Activated CD4-positive, alpha-beta T cell treated with anti-CD3 and anti-CD28 coated beads for 36 hours (primary cell): ENCODE results near the gene CD300A. TPM values are rescaled to one million over a fixed set of nuclear protein-coding genes. Genes with fewer than 3 reads are reported as not detected.

Experiments used
- ATAC-seq: fragments of 200-7000 bp; cut with Tn5 transposase; one replicate; pipeline ENCODE4 v1.10.0; 2021; ENCODE audit warnings: mild to moderate bottlenecking, moderate library complexity
- CTCF ChIA-PET: fragments of 350-600 bp; sonication (Branson Sonifier 250); formaldehyde crosslinking; loops from one replicate; lab custom pipeline; 2021; ENCODE audit warnings: antibody characterized with exemption; lab: Charles Lee
- POLR2A ChIA-PET: fragments of 350-600 bp; sonication (Branson Sonifier 250); formaldehyde crosslinking; loops from one replicate; lab custom pipeline; 2021; ENCODE audit warnings: antibody characterized with exemption, inconsistent platforms; lab: Charles Lee
- DNase-seq: peaks from one replicate; pipeline ENCODE4 v3.0.0-alpha.2; 2020
- H3K27ac Mint-ChIP-seq: one replicate; pipeline ENCODE4 v1.8.0; 2021; ENCODE audit warnings: mixed read lengths
- H3K27me3 Mint-ChIP-seq: one replicate; pipeline ENCODE4 v1.8.0; 2021; ENCODE audit warnings: mixed read lengths
- H3K36me3 Mint-ChIP-seq: one replicate; pipeline ENCODE4 v1.8.0; 2021; ENCODE audit warnings: low read depth, mixed read lengths
- H3K4me1 Mint-ChIP-seq: one replicate; pipeline ENCODE4 v1.8.0; 2021; ENCODE audit warnings: mixed read lengths
- H3K4me3 Mint-ChIP-seq: one replicate; pipeline ENCODE4 v1.8.0; 2021; ENCODE audit warnings: mild to moderate bottlenecking, moderate library complexity, mixed read lengths
- H3K9me3 Mint-ChIP-seq: one replicate; pipeline ENCODE4 v1.8.0; 2021; ENCODE audit warnings: low read depth, mixed read lengths
- intact Hi-C, 2 experiments: fragments of 100-400 bp; cut with DNase I in 1 of 2; cut with micrococcal nuclease in 1 of 2; formaldehyde crosslinking; loops; one replicate each; pipeline versions ENCODE4 v1.14.2 to v1.15.1; 2022 to 2024; cut with DNase I, micrococcal nuclease
- total RNA-seq, 2 experiments: library from RNA; stranded (reverse); gene quantifications; one replicate each; pipeline ENCODE4 v1.2.3, GENCODE V29; 2021

Gene CD300A
- total RNA-seq, 2 experiments from 2014 or later = 4.9 to 5.8 TPM

- intact Hi-C loops = no loop called here
- Mint-ChIP-seq H3K27me3 (peaks cover 20% of the 10 kb centered on the region), H3K9me3 (peaks cover 10% of the 10 kb centered on the region), H3K4me3 (no peak overlapping the region), H3K27ac (no peak overlapping the region), H3K4me1 (peaks cover 12% of the 10 kb centered on the region), H3K36me3 (no peaks in the 10 kb centered on the region)
- no peak for DNase-seq
- ChIA-PET POLR2A (interaction anchor here (0.7 kb wide), 1 partner anchor 997 kb away, joined by 4 read pairs; no protein-coding TSS in a partner anchor), CTCF (no interaction called here)
- ATAC-seq = no peak
Measured at GRCh38 chr17:74522381-74523105, 56.1 kb downstream of the CD300A start.

GRCh38 chr17:74523308-74523707 is 56.9 kb downstream of the CD300A start:
- DNase-seq = no peak
- no peak overlapping the region for H3K4me3 Mint-ChIP-seq
- ATAC-seq = no peak
- peaks cover 12% of the 10 kb centered on the region for H3K4me1 Mint-ChIP-seq
- ChIA-PET CTCF (no interaction called here), POLR2A (no interaction called here)
- H3K36me3 Mint-ChIP-seq = no peaks in the 10 kb centered on the region
- H3K9me3 Mint-ChIP-seq = peaks cover 10% of the 10 kb centered on the region
- intact Hi-C loops = no loop called here
- peaks cover 20% of the 10 kb centered on the region for H3K27me3 Mint-ChIP-seq
- H3K27ac Mint-ChIP-seq = no peak overlapping the region

DNA sequence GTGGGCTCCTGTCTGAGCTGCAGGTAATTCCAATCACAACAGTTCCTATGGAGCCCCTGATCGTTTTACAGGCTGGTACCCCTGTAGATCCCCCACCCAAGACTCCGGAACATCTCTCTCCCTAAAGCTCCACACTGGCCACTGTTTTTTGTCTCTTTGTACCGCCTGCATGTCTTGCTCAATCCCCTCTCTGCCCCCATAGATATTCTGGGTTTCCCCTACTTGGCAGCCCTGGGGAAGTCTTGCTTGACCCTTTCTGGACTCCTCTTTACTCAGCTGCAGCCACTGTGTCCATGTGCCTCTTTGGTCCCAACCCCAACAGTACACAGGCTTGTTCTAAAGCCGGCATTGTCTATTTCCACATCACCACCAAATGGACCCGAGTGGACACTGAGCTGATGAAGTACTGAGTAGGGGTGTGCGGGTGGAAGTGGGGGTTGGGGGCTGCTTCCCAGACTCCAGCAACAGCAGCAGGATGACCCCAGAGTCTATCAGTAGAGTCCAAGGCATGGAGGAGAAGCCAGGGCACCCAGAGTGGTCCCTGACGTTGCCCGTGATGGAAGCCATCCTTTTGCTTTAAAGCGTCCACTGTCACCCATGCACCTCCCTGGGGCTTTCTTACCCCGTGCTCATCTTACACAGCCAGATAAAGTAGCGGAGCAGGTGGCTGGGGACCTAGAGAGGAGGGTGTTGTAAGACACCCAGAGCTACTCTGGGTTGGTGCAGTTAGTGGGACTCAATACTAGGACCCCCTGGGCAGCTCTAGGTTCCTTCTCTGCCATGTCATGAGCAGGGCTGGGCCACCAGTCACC is 58.4 kb downstream of the CD300A start:
- Mint-ChIP-seq H3K36me3 (no peaks in the 10 kb centered on the region), H3K4me1 (peaks cover 10% of the 10 kb centered on the region), H3K4me3 (no peak overlapping the region), H3K27me3 (peaks cover 20% of the 10 kb centered on the region), H3K9me3 (peaks cover 7% of the 10 kb centered on the region), H3K27ac (no peak overlapping the region)
- no peak for ATAC-seq
- POLR2A ChIA-PET = no interaction called here
- no peak for DNase-seq
- intact Hi-C loops = no loop called here
- CTCF ChIA-PET = interaction anchor here (0.5 to 1.1 kb wide), 3 partner anchors 88 to 1929 kb away, joined by 3 to 4 read pairs (median 3); no protein-coding TSS in a partner anchor

- H3K9me3 Mint-ChIP-seq = peaks cover 7% of the 10 kb centered on the region
- DNase-seq = no peak
- H3K4me1 Mint-ChIP-seq = peaks cover 6% of the 10 kb centered on the region
- ChIA-PET CTCF (interaction anchor here (1.1 to 1.3 kb wide), 2 partner anchors 70 to 78 kb away, joined by 3 read pairs; no protein-coding TSS in a partner anchor), POLR2A (no interaction called here)
- H3K27ac Mint-ChIP-seq = no peak overlapping the region
- H3K4me3 Mint-ChIP-seq = no peak overlapping the region
- H3K27me3 Mint-ChIP-seq = peaks cover 20% of the 10 kb centered on the region
- no peaks in the 10 kb centered on the region for H3K36me3 Mint-ChIP-seq
- no peak for ATAC-seq
- intact Hi-C loops = no loop called here
Measured at GRCh38 chr17:74525465-74525725, 59.0 kb downstream of the CD300A start.

DNA sequence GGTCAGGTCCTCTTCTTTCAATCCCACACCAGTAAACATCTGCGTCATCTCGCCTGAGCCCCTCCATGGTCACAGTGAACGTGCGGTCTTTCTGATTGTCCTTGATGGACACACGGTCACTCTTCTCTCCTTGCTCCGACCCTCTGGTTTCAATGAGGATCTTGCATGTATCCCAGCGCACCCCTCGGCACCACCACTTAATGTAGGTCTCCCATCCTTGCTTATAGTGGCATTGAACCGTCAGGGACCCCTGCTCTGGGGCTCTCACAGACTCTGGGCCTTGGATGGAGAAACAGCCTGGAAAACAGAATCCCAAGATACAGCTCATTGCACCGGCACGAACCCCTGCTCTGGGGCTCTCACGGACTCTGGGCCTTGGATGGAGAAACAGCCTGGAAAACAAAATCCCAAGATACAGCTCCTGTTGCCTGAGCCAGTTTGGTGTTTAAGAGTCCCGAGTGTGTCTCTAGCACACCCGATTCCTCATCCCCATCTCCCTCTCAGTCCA is 59.4 kb downstream of the CD300A start:
- ChIA-PET POLR2A (interaction anchor here (0.7 kb wide), 1 partner anchor 14 kb away, joined by 4 read pairs; no protein-coding TSS in a partner anchor), CTCF (interaction anchor here (1.1 to 1.3 kb wide), 2 partner anchors 70 to 77 kb away, joined by 3 read pairs; no protein-coding TSS in a partner anchor)
- no peaks in the 10 kb centered on the region for H3K36me3 Mint-ChIP-seq
- no peak for DNase-seq
- peaks cover 19% of the 10 kb centered on the region for H3K27me3 Mint-ChIP-seq
- intact Hi-C loops = no loop called here
- H3K9me3 Mint-ChIP-seq = peaks cover 6% of the 10 kb centered on the region
- H3K27ac Mint-ChIP-seq = no peak overlapping the region
- no peak overlapping the region for H3K4me3 Mint-ChIP-seq
- ATAC-seq = no peak
- peaks cover 5% of the 10 kb centered on the region for H3K4me1 Mint-ChIP-seq

- no peak for ATAC-seq
- intact Hi-C loops = no loop called here
- POLR2A ChIA-PET = interaction anchor here (0.6 to 0.7 kb wide), 2 partner anchors 15 to 294 kb away, joined by 3 to 4 read pairs; no protein-coding TSS in a partner anchor
- Mint-ChIP-seq H3K36me3 (no peaks in the 10 kb centered on the region), H3K9me3 (peaks cover 4% of the 10 kb centered on the region), H3K4me1 (no peaks in the 10 kb centered on the region), H3K4me3 (no peak overlapping the region), H3K27me3 (peaks cover 12% of the 10 kb centered on the region), H3K27ac (no peak overlapping the region)
- no peak for DNase-seq
- CTCF ChIA-PET = interaction anchor here (0.6 to 1.3 kb wide), 4 partner anchors 69 to 229 kb away, joined by 3 to 4 read pairs (median 3); no protein-coding TSS in a partner anchor
Measured at GRCh38 chr17:74526681-74527080, 60.2 kb downstream of the CD300A start.

GRCh38 chr17:74527081-74527480 is 60.6 kb downstream of the CD300A start:
- no peaks in the 10 kb centered on the region for H3K36me3 Mint-ChIP-seq
- ChIA-PET CTCF (interaction anchor here (0.6 to 1.3 kb wide), 2 partner anchors 148 to 229 kb away, joined by 3 to 4 read pairs; no protein-coding TSS in a partner anchor), POLR2A (interaction anchor here (0.6 kb wide), 1 partner anchor 294 kb away, joined by 3 read pairs; no protein-coding TSS in a partner anchor)
- no peak overlapping the region for H3K4me3 Mint-ChIP-seq
- no peaks in the 10 kb centered on the region for H3K4me1 Mint-ChIP-seq
- DNase-seq (no peak), ATAC-seq (no peak)
- intact Hi-C loops = no loop called here
- no peak overlapping the region for H3K27ac Mint-ChIP-seq
- peaks cover 10% of the 10 kb centered on the region for H3K27me3 Mint-ChIP-seq
- H3K9me3 Mint-ChIP-seq = peaks cover 4% of the 10 kb centered on the region

DNA sequence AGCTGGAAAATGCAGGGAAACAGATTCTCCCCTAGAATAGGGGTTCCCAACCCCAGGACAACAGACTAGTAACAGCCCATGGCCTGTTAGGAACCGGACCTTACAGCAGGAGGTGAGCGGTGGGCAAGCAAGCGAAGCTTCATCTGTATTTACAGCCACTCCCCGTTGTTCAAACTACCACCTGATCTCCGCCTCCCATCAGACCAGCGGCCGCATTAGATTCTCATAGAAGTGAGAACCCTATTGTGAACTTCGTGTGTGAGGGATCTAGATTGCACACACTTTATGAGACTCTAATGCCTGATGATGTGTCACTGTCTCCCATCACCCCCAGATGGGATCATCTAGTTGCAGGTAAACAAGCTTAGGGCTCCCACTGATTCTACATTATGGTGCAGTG is 61.3 kb downstream of the CD300A start:
- CTCF ChIA-PET = interaction anchor here (0.7 to 1.5 kb wide), 4 partner anchors 18 to 208 kb away, joined by 3 to 4 read pairs (median 4); no protein-coding TSS in a partner anchor

DNA sequence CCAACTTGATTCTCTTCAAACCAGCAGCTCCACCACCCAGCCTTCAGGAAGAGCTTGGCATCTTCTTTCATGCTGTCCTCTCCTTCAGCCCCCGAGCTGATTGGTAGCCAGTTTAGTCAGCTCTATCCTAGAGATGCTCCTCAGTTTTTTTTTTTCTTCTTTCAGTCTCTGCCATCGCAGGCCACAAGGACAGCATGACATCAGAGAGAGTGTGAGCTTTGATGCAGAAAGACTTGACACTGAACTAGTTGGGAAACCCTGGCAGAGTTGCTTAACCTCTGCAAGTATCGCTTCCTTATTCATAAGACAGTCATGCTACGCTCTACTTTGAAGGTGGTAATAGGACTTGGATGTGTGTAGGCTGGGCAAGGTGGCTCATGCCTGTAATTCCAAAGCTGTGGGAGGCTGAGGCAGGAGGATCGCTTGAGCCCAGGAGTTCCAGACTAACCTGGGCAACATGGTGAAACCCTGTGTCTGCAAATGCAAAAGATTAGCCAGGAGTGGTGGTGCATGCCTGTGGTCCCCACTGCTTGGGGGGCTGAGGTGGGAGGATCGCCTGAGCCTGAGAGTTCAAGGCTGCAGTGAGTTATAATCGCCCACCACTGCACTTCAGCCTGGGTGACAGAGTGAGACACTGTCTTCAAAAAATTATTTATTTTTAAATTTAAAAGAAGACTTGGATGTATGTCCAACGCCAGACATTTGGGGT is 62.2 kb downstream of the CD300A start:
- Mint-ChIP-seq H3K27me3 (peaks cover 7% of the 10 kb centered on the region), H3K9me3 (no peaks in the 10 kb centered on the region), H3K27ac (no peak overlapping the region), H3K36me3 (no peaks in the 10 kb centered on the region), H3K4me3 (no peak overlapping the region), H3K4me1 (peaks cover 2% of the 10 kb centered on the region)
- ATAC-seq (peak; percentile 44), DNase-seq (no peak)
- POLR2A ChIA-PET = no interaction called here
- intact Hi-C loops = no loop called here
- CTCF ChIA-PET = interaction anchor here (0.6 to 1.5 kb wide), 5 partner anchors 19 to 333 kb away, joined by 3 to 4 read pairs (median 3); no protein-coding TSS in a partner anchor

More for the DNA sequence above, 61.3 kb downstream of the CD300A start:
- Mint-ChIP-seq H3K4me1 (no peaks in the 10 kb centered on the region), H3K4me3 (no peak overlapping the region), H3K27ac (no peak overlapping the region), H3K36me3 (no peaks in the 10 kb centered on the region), H3K9me3 (peaks cover 4% of the 10 kb centered on the region), H3K27me3 (peaks cover 8% of the 10 kb centered on the region)
- ATAC-seq (no peak), DNase-seq (no peak)
- intact Hi-C loops = no loop called here
- POLR2A ChIA-PET = no interaction called here

DNA sequence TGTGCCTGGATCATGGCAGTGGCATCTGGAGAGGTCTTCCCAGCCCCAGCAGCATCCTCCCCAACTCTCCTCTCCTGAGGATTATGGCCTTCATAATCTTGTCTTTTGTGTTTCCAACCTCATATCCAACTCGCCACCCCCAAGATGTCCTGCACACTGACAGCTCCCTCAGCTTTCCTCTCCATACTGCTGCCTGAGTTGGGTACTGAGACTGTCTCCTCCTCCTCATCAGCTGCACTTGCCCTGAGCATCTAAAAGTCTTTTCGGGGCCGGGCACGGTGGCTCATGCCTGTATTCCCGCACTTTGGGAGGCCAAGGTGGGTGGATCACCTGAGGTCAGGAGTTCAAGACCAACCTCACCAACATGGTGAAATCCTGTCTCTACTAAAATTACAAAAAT is 62.8 kb downstream of the CD300A start:
- H3K4me3 Mint-ChIP-seq = no peak overlapping the region
- ATAC-seq = no peak
- POLR2A ChIA-PET = no interaction called here
- DNase-seq = no peak
- no peak overlapping the region for H3K27ac Mint-ChIP-seq
- intact Hi-C loops = no loop called here
- no peaks in the 10 kb centered on the region for H3K9me3 Mint-ChIP-seq
- H3K36me3 Mint-ChIP-seq = no peaks in the 10 kb centered on the region
- CTCF ChIA-PET = interaction anchor here (0.7 to 2.1 kb wide), 4 partner anchors 20 to 161 kb away, joined by 3 to 7 read pairs (median 3); partner anchors contain the start of gene GPR142
- peaks cover 10% of the 10 kb centered on the region for H3K27me3 Mint-ChIP-seq
- H3K4me1 Mint-ChIP-seq = peaks cover 2% of the 10 kb centered on the region

- Mint-ChIP-seq H3K27me3 (peaks cover 16% of the 10 kb centered on the region), H3K9me3 (no peaks in the 10 kb centered on the region)
Measured at GRCh38 chr17:74530831-74531150, 64.4 kb downstream of the CD300A start.

More at GRCh38 chr17:74530831-74531150, 64.4 kb downstream of the CD300A start:
- Mint-ChIP-seq H3K27ac (no peak overlapping the region), H3K4me1 (peaks cover 2% of the 10 kb centered on the region), H3K4me3 (no peak overlapping the region), H3K36me3 (no peaks in the 10 kb centered on the region)
- intact Hi-C loops = no loop called here
- ATAC-seq (no peak), DNase-seq (no peak)
- POLR2A ChIA-PET = no interaction called here
- CTCF ChIA-PET = interaction anchor here (0.5 to 2.1 kb wide), 3 partner anchors 30 to 196 kb away, joined by 3 to 7 read pairs (median 3); partner anchors contain the start of gene GPR142
